ENCODE measurements around the gene LAMTOR4. TPM values are rescaled to one million over a fixed set of nuclear protein-coding genes. Genes with fewer than 3 reads are reported as not detected.

The LAMTOR4 gene
- total and polyA plus RNA-seq, 2 of the 13 experiments (the other 11 are each of a cell fraction or from before 2014, with no cell fraction given) = 115 to 118 TPM

GRCh38 chr7:100126931-100127865, 21.5 kb upstream of the LAMTOR4 start, which contains the start of gene MBLAC1 (continued):
- TF ChIP-seq IRF9 (CRISPR knock-in tag; IDR thresholded peaks at IDR 0.05; ENCODE audit: borderline replicate concordance) (peak; percentile 63), SOX6 (IDR thresholded peaks at IDR 0.05) (no peak), SOX6 (CRISPR knock-in tag; IDR thresholded peaks at IDR 0.05) (peak; percentile 28; the same call in 1 of the 2 replicates), ZNF225 (CRISPR knock-in tag; IDR thresholded peaks at IDR 0.05) (peak; percentile 86; the same call in 1 of the 2 replicates), ZNF556 (CRISPR knock-in tag; IDR thresholded peaks at IDR 0.05; ENCODE audit: borderline replicate concordance) (no peak), GATAD2A (CRISPR knock-in tag; IDR thresholded peaks at IDR 0.05) (no peak; the same call in 1 of the 2 replicates), HMGXB4 (CRISPR knock-in tag; IDR thresholded peaks at IDR 0.05; ENCODE audit: borderline replicate concordance in 1 of 2, low read depth in 1 of 2) (peak; percentile 27 to 71; a peak in 3 of 4 replicates), PITX1 (CRISPR knock-in tag; IDR thresholded peaks at IDR 0.05) (peak; percentile 51; the same call in 1 of the 2 replicates), TP53 (CRISPR knock-in tag; conservative IDR thresholded peaks at IDR 0.05) (peak; percentile 58; the same call in 1 of the 2 replicates), ZNF589 (CRISPR knock-in tag; conservative IDR thresholded peaks at IDR 0.05) (peak; percentile 81; the same call in 1 of the 2 replicates), ZNF574 (CRISPR knock-in tag; IDR thresholded peaks at IDR 0.05) (peak; percentile 59; the same call in 1 of the 2 replicates), ZNF280B (CRISPR knock-in tag; IDR thresholded peaks at IDR 0.05; ENCODE audit: borderline replicate concordance) (peak; percentile 3; the same call in 1 of the 2 replicates), TBX2 (CRISPR knock-in tag; IDR thresholded peaks at IDR 0.05; ENCODE audit: borderline replicate concordance) (peak; percentile 39), HNRNPUL1 (IDR thresholded peaks at IDR 0.05; ENCODE audit: low read depth, low read length) (no peak), ZNF350 (CRISPR knock-in tag; IDR thresholded peaks at IDR 0.05; ENCODE audit: borderline replicate concordance, low read depth) (peak; percentile 41; the same call in 1 of the 2 replicates), ETS1 (CRISPR knock-in tag; IDR thresholded peaks at IDR 0.05) (0 out of 2 replicates have a peak, but pooled peaks have one; percentile 49), LCORL (IDR thresholded peaks at IDR 0.05) (no peak), LCORL (CRISPR knock-in tag; IDR thresholded peaks at IDR 0.05) (peak; percentile 57; the same call in 1 of the 2 replicates), ZNF546 (CRISPR knock-in tag; conservative IDR thresholded peaks at IDR 0.05) (0 out of 2 replicates have a peak, but pooled peaks have one; percentile 21)
